HG02938 (cell line): Measurements from ENCODE around the gene EDN1.

Source experiments
- ATAC-seq: cut with Tn5 transposase; IDR thresholded peaks from one replicate; pipeline ENCODE4 v1.9.1; 2021; ENCODE audit warnings: mild to moderate bottlenecking, moderate library complexity; ENCODE audit not compliant: unreplicated experiment

The EDN1 gene

DNA sequence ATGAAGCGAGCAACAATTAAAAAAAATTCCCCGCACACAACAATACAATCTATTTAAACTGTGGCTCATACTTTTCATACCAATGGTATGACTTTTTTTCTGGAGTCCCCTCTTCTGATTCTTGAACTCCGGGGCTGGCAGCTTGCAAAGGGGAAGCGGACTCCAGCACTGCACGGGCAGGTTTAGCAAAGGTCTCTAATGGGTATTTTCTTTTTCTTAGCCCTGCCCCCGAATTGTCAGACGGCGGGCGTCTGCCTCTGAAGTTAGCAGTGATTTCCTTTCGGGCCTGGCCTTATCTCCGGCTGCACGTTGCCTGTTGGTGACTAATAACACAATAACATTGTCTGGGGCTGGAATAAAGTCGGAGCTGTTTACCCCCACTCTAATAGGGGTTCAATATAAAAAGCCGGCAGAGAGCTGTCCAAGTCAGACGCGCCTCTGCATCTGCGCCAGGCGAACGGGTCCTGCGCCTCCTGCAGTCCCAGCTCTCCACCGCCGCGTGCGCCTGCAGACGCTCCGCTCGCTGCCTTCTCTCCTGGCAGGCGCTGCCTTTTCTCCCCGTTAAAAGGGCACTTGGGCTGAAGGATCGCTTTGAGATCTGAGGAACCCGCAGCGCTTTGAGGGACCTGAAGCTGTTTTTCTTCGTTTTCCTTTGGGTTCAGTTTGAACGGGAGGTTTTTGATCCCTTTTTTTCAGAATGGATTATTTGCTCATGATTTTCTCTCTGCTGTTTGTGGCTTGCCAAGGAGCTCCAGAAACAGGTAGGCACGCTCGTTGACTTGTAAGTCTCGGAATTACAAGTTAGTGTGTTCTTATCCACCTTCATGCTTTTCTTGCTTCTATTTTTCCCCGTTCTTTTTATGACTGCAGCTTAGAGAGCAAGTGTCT, at the start of gene EDN1:
EDN1 (plus strand) TSS at position 429 of the 888 bp plus-strand sequence; CDS start at position 698, 269 bp downstream.
- peak; percentile 79 for ATAC-seq

DNA sequence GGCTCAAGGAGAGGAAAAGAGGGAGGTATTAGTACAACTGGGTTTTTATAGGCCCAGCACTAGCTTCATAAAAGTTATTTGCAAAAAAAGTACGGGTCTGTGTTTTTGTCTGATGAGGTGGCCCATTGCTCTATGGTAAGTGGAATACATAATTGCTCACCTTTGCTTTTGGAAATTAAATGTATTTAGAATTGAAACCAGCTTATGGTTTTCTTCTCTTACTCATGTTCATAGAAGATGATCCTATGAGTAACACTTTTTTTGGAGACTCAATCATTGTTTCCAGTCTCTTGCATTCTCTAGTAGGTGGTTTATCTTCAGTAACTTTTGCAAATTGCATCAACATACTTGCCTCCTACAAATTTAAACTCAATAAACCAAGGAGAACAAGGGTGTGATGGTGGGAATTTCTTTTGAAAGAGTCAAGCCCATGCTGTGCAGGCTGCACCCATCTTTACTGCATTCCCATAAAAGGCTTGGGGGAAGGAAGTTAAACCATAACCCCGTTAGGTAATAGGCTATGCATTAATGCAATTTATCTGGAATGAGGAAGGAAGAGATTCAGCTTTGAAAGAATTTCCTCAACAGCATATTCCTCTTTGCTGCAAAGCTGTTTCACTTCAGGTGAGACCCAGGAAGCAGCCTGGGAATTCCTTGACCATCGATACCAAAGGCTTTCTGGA, 48.5 kb upstream of the EDN1 start:
- ATAC-seq = no peak

- ATAC-seq = no peak
These were observed 47.0 kb upstream of the EDN1 start for GRCh38 chr6:12243169-12243568.

DNA sequence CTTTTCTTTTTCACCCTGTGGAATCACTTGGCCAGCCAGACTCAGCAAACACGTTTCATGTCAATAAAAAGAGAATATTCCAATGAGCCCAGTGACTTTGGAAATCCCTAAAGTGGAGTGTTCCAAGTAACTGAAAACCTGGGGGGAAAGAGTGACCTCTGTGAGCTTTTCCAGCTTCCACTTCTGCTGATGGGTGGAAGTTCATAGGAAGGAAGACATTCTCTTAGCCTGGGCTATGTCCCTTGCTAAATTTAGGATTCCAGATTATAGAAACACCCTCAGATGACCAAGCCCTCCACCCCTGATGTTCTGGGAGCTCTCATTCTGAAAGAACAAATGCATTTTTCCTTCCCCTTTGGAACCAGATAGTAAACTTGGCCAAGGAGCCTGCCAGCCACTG, 44.8 kb upstream of the EDN1 start:
- no peak for ATAC-seq

- no peak for ATAC-seq
These were observed 44.1 kb upstream of the EDN1 start for GRCh38 chr6:12245763-12246718.

- ATAC-seq = no peak
These were observed 43.3 kb upstream of the EDN1 start for GRCh38 chr6:12246900-12247299.

- ATAC-seq = no peak
These were observed 40.4 kb upstream of the EDN1 start for GRCh38 chr6:12249541-12250382.

DNA sequence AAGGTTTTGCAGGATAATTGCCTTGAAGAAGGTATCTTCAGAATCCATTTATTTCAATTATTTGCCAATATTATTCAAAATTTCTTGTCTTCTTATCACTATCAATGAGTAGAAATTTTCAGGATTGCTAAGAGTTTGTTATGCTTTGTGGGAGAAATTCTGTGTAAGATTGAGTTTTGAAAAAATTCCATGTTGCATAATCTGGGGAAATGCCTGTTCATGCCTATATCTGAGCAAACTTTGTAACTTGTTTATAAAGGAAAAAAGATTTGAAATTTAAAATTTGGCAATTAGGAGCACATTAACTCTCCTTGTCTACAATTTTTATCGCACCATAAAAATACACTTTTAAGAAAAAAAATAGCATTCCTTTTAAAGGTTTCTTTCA, 39.8 kb upstream of the EDN1 start:
- ATAC-seq = no peak

DNA sequence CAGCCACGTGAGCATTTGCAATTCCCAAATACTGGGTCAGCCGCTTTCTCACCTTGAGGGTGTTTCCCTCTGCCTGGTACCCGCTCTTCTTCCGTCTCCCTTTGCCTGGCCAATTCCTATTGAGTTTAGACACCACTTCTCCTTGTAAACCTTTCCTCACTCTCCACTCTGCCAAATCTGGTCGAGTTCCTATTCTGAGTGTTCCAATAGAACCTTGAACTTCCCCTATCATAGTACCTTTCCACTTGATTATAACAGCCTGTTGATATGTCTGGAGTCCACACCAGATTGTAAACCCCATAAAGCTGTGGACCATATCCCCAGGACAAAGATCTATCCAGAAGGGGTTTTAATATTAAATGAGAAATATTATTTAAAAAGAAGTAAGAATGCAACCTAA, 36.0 kb upstream of the EDN1 start:
- no peak for ATAC-seq

DNA sequence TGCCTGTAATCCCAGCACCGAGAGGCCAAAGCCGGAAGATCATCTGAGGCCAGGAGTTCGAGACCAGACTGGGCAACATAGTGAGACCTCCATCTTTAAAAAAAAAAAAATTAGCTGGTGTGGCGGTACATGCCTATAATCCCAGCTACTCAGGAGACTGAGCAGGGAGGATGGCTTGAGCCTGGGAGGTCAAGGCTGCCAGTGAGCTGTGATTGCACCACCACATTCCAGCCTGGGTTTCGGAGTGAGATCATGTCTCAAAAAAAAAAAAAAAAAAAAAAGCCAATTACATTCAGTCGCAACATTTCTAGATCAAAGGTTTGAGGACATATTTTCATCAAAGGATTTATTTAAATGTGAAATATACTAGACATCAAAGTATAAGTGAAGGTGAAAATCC, 32.0 kb upstream of the EDN1 start:
- no peak for ATAC-seq

GRCh38 chr6:12258591-12259075, 31.5 kb upstream of the EDN1 start:
- ATAC-seq = no peak

DNA sequence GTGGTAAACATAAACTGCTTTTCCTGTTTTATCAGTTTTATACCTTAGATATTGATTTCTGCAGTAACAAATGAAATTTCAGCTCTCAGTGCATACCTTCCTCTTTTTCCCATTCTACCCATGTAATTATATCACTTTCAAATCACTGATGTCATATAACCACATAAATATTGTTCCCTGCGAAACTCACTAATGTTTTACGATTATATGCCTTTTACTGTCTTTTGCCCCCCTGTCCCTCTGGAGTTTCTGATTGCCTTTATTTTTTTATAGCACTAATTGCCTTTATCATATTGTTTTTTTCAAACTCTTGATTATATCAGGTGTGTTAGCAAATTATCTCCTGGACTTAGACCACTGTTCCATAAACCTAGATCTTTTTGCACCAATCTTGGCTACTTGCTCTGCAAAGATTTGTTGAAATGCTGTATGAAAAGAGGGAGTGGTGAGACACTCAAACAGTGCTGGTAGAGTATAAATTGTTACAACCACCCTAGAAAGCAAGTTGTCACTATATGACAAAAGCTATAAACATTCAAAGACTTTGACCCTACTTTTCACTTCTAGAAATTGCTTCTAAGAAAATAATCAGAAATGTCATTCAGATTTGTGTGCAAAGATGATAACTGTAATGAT, 29.6 kb upstream of the EDN1 start:
- ATAC-seq = no peak

GRCh38 chr6:12261502-12261901, 28.7 kb upstream of the EDN1 start:
- ATAC-seq = no peak

DNA sequence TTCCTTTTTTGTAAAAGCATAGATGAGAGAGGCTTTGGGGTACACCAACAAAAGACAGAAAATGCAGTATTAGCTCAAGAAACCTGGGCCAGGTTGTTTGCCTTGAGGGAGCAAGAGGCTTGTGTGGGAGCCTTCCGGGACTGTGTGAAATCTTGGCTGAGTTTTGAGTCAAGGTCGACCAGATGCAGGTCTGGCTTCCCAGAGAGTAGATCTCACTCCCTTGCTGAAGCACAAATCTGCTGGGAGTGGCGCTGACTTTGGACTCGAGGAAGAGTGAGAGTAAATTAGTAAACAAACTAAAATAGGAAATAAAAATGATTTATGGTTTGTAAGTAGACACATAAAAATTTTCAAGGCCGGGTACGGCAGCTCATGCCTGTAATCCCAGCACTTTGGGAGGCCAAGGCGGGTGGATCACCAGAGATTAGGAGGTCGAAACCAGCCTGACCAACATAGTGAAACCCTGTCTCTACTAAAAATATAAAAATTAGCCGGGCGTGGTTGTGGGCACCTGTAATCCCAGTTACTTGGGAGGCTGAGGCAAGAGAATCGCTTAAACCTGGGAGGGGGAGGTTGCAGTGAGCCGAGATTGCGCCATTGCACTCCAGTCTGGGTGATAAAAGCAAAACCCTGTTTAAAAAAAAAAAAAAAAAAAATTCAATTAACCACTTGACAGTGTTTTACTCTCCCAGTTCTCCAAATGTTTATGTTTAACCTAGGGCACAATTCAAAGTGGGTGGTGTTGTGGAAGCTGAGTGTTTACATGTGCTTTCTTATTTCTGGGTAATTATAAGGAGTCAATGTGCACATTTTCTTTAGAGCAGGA, 27.7 kb upstream of the EDN1 start:
- ATAC-seq = no peak

- no peak for ATAC-seq
These were observed 26.8 kb upstream of the EDN1 start for GRCh38 chr6:12263403-12263802.

- ATAC-seq = no peak
These were observed 25.5 kb upstream of the EDN1 start for GRCh38 chr6:12264671-12265070.

GRCh38 chr6:12265296-12265695, 24.9 kb upstream of the EDN1 start:
- ATAC-seq = no peak

DNA sequence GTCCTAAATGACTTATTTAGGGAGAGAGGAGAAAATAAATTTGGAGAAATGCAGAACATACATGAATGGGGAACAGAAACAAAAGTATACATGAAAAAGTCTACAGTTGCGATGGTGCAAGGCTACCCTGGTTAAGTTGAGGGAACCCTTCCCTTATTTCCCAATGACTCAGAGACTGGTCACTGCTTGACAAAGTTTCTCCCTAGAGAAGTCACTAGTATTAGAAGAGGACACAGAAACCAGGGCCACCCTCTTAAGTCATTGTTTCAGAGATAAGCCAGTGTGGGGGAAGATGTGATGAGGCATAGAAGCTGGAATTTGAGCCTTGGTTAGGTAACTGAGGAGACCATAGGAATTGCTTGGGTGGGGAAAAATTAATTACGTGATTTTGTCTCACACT, 24.4 kb upstream of the EDN1 start:
- ATAC-seq = no peak

DNA sequence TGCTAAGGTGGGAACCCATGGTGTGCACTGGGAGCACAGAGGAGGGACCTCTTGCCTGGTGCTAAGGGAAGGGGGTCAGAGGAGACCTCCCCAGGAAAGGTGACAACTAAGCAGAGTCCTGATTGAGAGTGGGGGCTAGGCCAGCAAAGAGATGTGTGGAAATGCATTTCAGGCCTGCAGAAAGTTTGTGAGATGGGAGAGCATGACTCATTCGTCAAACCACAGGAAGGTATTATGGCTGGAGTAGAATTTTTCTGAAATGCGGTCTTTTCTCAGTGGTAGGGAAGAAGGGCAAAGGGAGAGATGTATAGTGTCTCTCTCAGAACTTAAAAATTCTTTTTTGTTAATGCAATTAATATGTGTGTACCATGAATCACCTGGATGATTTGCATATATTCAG, 23.6 kb upstream of the EDN1 start:
- no peak for ATAC-seq
